ENCODE data around the gene ATP11C.
"Not testable (repeated sequence)": the region's sequence is repeated elsewhere in the genome, so short reads cannot be mapped to it uniquely, and the experiment has no call there.

ATP11C gene

GRCh38 chrX:139708067-139708466, 224.8 kb downstream of the ATP11C start, which contains the start of gene MCF2:
Gene MCF2, minus strand, starts transcription at chrX:139708167. Its CDS starts 56,423 bp downstream, at chrX:139651744.
- no peak for DNase-seq

- DNase-seq = no peak
Observed at GRCh38 chrX:139702658-139703057, 230.2 kb downstream of the ATP11C start.

GRCh38 chrX:139692908-139693307, 239.9 kb downstream of the ATP11C start:
- no peak for DNase-seq

GRCh38 chrX:139692506-139692849, 240.4 kb downstream of the ATP11C start:
- DNase-seq = no peak

GRCh38 chrX:139691843-139692505, 240.9 kb downstream of the ATP11C start:
- no peak for DNase-seq

GRCh38 chrX:139691493-139691842, 241.4 kb downstream of the ATP11C start:
- no peak for DNase-seq

GRCh38 chrX:139685175-139685574, 247.7 kb downstream of the ATP11C start:
- not testable (repeated sequence) for DNase-seq

- DNase-seq = no peak
Observed at GRCh38 chrX:139680356-139680755, 252.5 kb downstream of the ATP11C start.
